ENCODE data around the gene ASB5.

DNA sequence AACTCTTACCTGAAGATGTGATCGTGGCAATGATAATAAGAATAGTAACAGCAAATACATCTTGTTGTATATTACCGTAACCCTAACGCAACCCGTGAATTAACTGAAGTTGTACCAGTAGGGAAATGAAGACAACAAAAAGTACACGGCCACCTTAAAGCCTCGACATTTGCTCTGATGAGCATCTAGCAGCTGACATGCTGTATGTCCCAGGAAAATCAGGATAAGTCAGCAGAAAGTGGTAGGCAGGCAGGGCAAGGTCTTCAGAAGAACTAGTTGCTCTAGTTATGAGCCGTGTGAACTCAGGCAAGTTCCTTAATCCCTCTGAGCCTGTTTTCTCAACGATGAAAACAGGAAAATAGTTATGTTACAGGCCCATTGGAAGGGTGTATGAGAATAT lies 7.7 kb upstream of the ASB5 start:
- TF ChIP-seq, protein P1, sequence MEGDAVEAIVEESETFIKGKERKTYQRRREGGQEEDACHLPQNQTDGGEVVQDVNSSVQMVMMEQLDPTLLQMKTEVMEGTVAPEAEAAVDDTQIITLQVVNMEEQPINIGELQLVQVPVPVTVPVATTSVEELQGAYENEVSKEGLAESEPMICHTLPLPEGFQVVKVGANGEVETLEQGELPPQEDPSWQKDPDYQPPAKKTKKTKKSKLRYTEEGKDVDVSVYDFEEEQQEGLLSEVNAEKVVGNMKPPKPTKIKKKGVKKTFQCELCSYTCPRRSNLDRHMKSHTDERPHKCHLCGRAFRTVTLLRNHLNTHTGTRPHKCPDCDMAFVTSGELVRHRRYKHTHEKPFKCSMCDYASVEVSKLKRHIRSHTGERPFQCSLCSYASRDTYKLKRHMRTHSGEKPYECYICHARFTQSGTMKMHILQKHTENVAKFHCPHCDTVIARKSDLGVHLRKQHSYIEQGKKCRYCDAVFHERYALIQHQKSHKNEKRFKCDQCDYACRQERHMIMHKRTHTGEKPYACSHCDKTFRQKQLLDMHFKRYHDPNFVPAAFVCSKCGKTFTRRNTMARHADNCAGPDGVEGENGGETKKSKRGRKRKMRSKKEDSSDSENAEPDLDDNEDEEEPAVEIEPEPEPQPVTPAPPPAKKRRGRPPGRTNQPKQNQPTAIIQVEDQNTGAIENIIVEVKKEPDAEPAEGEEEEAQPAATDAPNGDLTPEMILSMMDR (IDR thresholded peaks at IDR 0.05), result no peak
- TF ChIP-seq POLR2AphosphoS5 (IDR thresholded peaks at IDR 0.05) (no peak), POLR2A (IDR thresholded peaks at IDR 0.05) (no peak)

Measured in prostate gland (tissue), 2 donors.